Kidney (tissue), 14 donors: ENCODE data around the gene B3GAT1. TPM values are rescaled to one million over a fixed set of nuclear protein-coding genes. Genes with fewer than 3 reads are reported as not detected.

Experiments used
- DNase-seq, 5 donors: peaks; one replicate each; pipeline ENCODE4 v3.0.0-alpha.2; 2013 to 2020
- FAIRE-seq: peaks from 2 replicates; lab custom pipeline; 2012; peaks lifted over from hg19 to GRCh38; lab: Jason Lieb, UNC
- H3K27ac ChIP-seq, 2 donors: one replicate each; pipeline ENCODE4 v1.7.0; 2013; ENCODE audit warnings: low read depth in 2 of 2, low read length in 2 of 2, inconsistent platforms in 1 of 2
- H3K27me3 ChIP-seq: one replicate; pipeline ENCODE4 v1.7.1; 2013; ENCODE audit warnings: low read length, inconsistent platforms; ENCODE audit not compliant: control insufficient read depth, insufficient read depth
- H3K36me3 ChIP-seq, 3 donors: one replicate each; pipeline versions ENCODE4 v1.7.0 to v1.7.1; 2013; ENCODE audit warnings: low read length in 3 of 3, control low read depth in 1 of 3, inconsistent platforms in 1 of 3; ENCODE audit not compliant: insufficient read depth in 3 of 3, control insufficient read depth in 2 of 3
- H3K4me1 ChIP-seq, 3 donors: one replicate each; pipeline versions ENCODE4 v1.7.0 to v1.7.1; 2013; ENCODE audit warnings: low read length in 3 of 3, inconsistent platforms in 1 of 3, low read depth in 1 of 3; ENCODE audit not compliant: control insufficient read depth in 2 of 3, insufficient read depth in 2 of 3
- H3K4me3 ChIP-seq, 3 donors: one replicate each; pipeline versions ENCODE4 v1.7.0 to v1.8.1; 2013; ENCODE audit warnings: low read length in 3 of 3, control low read depth in 1 of 3, inconsistent platforms in 1 of 3
- H3K9ac ChIP-seq, 3 donors: one replicate each; pipeline versions ENCODE4 v1.7.0 to v1.7.1; 2013; ENCODE audit warnings: low read length in 3 of 3, control low read depth in 1 of 3, inconsistent platforms in 1 of 3
- H3K9me3 ChIP-seq, 3 donors: one replicate each; pipeline versions ENCODE4 v1.7.0 to v1.7.1; 2013; ENCODE audit warnings: low read length in 3 of 3, control low read depth in 1 of 3, inconsistent platforms in 1 of 3; ENCODE audit not compliant: control insufficient read depth in 2 of 3, insufficient read depth in 1 of 3
- intact Hi-C: fragments of 100-400 bp; cut with DNase I; formaldehyde crosslinking; loops from one replicate; pipeline ENCODE4 v1.11.1; 2022
- polyA plus RNA-seq: library from polyadenylated mRNA; stranded (reverse); fragments of 350-450 nt; fragmentation: Illumina TruSeq; extraction: RNeasy Lipid Tissue Mini Kit (QIAGEN cat#74804); gene quantifications from one replicate; pipeline ENCODE4 v1.2.3, GENCODE V29; 2014; ENCODE audit warnings: low read depth, low replicate concordance; ENCODE audit not compliant: insufficient read depth
- total RNA-seq: library from RNA; stranded (reverse); fragmentation: NEBNext Ultra II Directional; extraction: Animal tissue kit (Norgen Biotek cat#: 25700); gene quantifications from one replicate; pipeline ENCODE4 v1.2.1, GENCODE V29; 2021
- TF ChIP-seq, protein P1 (sequence below): IDR thresholded peaks from 3 replicates; pipeline ENCODE4 v1.5.1; 2012; ENCODE audit warnings: mild to moderate bottlenecking, moderate library complexity, borderline replicate concordance; ENCODE audit not compliant: insufficient read depth; ENCODE audit errors: extremely low read depth
- donor health status: control.
- donor health status: control.
- donor health status: control.
- donor health status: control.
- donor health status: control.
- donor health status: DM: yes; HTN: yes; CAD: no.
- donor health status: Normal renal cell carcinoma (clear cell type).

Gene B3GAT1
- total and polyA plus RNA-seq, 2 donors from 2014 or later, result 0.82 to 3.7 TPM

DNA sequence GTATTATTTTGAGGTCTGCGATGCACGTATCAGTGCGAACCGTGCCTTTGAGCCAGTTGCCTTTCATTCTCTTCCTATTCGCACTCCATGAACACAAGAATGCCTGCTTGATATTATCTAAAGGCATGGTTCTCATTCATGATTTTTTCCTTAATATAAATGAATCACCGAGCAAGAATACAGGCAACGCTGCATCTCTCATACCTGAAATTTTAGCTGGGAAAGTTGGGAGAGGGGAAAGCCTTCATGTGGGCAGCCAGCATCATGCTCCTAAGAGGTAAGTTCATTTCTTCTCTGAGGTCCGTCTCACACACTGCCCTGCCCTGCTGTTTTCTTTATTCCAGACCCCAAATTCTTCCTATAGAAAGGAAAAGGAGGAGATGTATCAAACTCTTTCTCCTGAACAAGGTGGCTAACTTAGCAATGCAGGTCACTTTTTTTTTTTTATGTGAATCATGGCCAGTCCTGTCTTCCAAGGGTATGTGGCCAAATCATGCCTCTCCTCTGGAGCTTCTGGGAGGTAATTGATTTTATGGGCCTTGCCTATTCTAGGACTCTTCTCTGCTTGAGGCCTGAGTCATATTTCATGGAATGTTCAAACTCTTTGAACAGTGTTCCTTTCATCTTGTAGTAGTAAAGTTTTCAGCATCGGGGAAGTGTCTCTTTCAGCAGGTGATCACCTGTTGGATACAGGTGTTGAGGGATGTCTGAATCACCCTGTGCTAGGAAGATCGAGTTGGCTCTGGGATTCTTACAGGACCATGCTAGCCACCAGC, 77.1 kb downstream of the B3GAT1 start:
- Histone ChIP-seq H3K27me3 (peaks cover 10% of the 10 kb centered on the region), H3K4me1 (peaks cover 3 to 4% (median 4%) of the 10 kb centered on the region in 3 donors), H3K27ac (no peak overlapping the region), H3K9me3 (no peaks in the 10 kb centered on the region), H3K4me3 (no peak overlapping the region), H3K36me3 (no peaks in the 10 kb centered on the region), H3K9ac (no peak overlapping the region)
- FAIRE-seq, result no peak
- intact Hi-C loops, result no loop called here
- DNase-seq, result no peak
- TF ChIP-seq, protein P1, sequence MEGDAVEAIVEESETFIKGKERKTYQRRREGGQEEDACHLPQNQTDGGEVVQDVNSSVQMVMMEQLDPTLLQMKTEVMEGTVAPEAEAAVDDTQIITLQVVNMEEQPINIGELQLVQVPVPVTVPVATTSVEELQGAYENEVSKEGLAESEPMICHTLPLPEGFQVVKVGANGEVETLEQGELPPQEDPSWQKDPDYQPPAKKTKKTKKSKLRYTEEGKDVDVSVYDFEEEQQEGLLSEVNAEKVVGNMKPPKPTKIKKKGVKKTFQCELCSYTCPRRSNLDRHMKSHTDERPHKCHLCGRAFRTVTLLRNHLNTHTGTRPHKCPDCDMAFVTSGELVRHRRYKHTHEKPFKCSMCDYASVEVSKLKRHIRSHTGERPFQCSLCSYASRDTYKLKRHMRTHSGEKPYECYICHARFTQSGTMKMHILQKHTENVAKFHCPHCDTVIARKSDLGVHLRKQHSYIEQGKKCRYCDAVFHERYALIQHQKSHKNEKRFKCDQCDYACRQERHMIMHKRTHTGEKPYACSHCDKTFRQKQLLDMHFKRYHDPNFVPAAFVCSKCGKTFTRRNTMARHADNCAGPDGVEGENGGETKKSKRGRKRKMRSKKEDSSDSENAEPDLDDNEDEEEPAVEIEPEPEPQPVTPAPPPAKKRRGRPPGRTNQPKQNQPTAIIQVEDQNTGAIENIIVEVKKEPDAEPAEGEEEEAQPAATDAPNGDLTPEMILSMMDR, result no peak

DNA sequence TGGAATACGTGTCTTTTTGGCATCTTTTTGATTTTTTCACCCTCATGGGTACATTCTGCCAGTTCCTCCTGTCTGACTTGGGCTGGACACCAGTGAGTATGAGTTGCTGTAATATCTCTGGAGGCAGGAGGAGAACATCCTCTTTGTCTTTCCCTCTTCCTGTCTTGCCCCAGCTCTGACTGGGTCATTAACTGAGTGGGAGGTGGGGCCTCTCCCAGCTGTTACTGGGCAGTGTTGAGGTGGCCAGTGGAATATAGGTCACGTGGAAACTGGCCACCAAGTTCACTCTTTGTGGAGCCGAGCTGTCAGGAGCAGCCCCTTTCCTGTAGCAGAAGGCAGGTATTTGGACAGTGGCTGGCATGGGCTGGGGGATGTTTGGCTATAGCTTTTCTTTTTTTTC, 78.1 kb downstream of the B3GAT1 start:
- intact Hi-C loops, result no loop called here
- FAIRE-seq, result no peak

DNA sequence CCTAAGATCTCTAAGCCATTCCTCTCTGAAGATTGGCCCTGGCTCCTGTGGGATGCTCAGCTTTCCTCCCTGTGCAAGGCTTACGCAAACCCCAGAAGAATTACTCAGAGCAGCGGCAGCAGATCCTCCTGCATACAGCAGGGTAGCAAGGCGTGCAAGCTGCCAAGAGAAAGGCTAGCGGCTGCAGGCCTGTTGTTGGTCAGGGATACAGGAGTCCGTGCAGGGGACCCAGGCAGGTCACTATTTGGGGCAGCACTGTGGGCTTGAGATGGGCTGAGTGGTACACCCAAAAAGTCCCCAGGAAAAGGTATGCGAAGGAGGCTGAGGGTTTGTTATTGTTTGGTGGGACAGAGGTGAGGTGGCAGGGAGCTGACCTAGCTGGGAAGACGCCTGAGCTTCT, 78.7 kb downstream of the B3GAT1 start:
- DNase-seq, result no peak
- no peak for FAIRE-seq
- Histone ChIP-seq H3K9me3 (no peaks in the 10 kb centered on the region), H3K4me1 (peaks cover 3 to 9% (median 4%) of the 10 kb centered on the region in 3 donors), H3K27me3 (peaks cover 10% of the 10 kb centered on the region), H3K4me3 (no peak overlapping the region), H3K27ac (no peak overlapping the region), H3K9ac (no peak overlapping the region), H3K36me3 (no peaks in the 10 kb centered on the region)
- TF ChIP-seq, protein P1, result no peak
- intact Hi-C loops, result no loop called here

More for the DNA sequence above, 78.1 kb downstream of the B3GAT1 start:
- peaks cover 3 to 7% (median 4%) of the 10 kb centered on the region in 3 donors for H3K4me1 ChIP-seq
- no peak for DNase-seq
- no peaks in the 10 kb centered on the region for H3K9me3 ChIP-seq
- H3K27ac ChIP-seq, result no peak overlapping the region
- TF ChIP-seq, protein P1, result no peak
- H3K9ac ChIP-seq, result no peak overlapping the region
- no peaks in the 10 kb centered on the region for H3K36me3 ChIP-seq
- no peak overlapping the region for H3K4me3 ChIP-seq
- peaks cover 10% of the 10 kb centered on the region for H3K27me3 ChIP-seq
